Activated T-cell treated with anti-CD3 and anti-CD28 coated beads, Interleukin-2, amount 50 U/mL, for 1 hour (primary cell): Measurements from ENCODE around the gene TIE1.

Source experiments
- DNase-seq: peaks from one replicate; pipeline ENCODE4 v3.0.0-alpha.2; 2020

TIE1 gene

GRCh38 chr1:43274125-43274803 is 26.5 kb upstream of the TIE1 start:
- DNase-seq: no peak

- DNase-seq: no peak
Observed at GRCh38 chr1:43274804-43275180, 26.0 kb upstream of the TIE1 start.

GRCh38 chr1:43275826-43276620 is 24.8 kb upstream of the TIE1 start:
- DNase-seq: no peak

- DNase-seq: no peak
Observed at GRCh38 chr1:43276673-43277072, 24.1 kb upstream of the TIE1 start.

GRCh38 chr1:43277116-43277876 is 23.5 kb upstream of the TIE1 start:
- DNase-seq: no peak

GRCh38 chr1:43279161-43279560 is 21.6 kb upstream of the TIE1 start:
- DNase-seq: no peak

- no peak for DNase-seq
Observed at GRCh38 chr1:43279666-43280065, 21.1 kb upstream of the TIE1 start.

GRCh38 chr1:43280692-43281091 is 20.1 kb upstream of the TIE1 start:
- no peak for DNase-seq

GRCh38 chr1:43282220-43283195 is 18.3 kb upstream of the TIE1 start:
- DNase-seq: no peak

GRCh38 chr1:43284065-43284464 is 16.7 kb upstream of the TIE1 start:
- no peak for DNase-seq

GRCh38 chr1:43284546-43285110 is 16.2 kb upstream of the TIE1 start:
- DNase-seq: no peak

- no peak for DNase-seq
Observed at GRCh38 chr1:43285269-43285990, 15.4 kb upstream of the TIE1 start, which contains the start of gene C1orf210. Gene C1orf210, minus strand, starts transcription at chr1:43285581. Its CDS starts 2,311 bp downstream, at chr1:43283270.

GRCh38 chr1:43286115-43286514 is 14.7 kb upstream of the TIE1 start:
- no peak for DNase-seq

- no peak for DNase-seq
Observed at GRCh38 chr1:43286533-43286932, 14.2 kb upstream of the TIE1 start.

GRCh38 chr1:43288058-43288784 is 12.6 kb upstream of the TIE1 start:
- no peak for DNase-seq

GRCh38 chr1:43288785-43289706 is 11.7 kb upstream of the TIE1 start:
- no peak for DNase-seq

GRCh38 chr1:43292216-43292615 is 8.6 kb upstream of the TIE1 start:
- no peak for DNase-seq

- no peak for DNase-seq
Observed at GRCh38 chr1:43292679-43293078, 8.1 kb upstream of the TIE1 start.

GRCh38 chr1:43293176-43293575 is 7.6 kb upstream of the TIE1 start:
- DNase-seq: no peak
